Panc1 (cell line): ENCODE data around the gene SPP1. TPM values are rescaled to one million over a fixed set of nuclear protein-coding genes. Genes with fewer than 3 reads are reported as not detected.

ENCODE experiments used
- ATAC-seq: fragments of 200-7000 bp; cut with Tn5 transposase; 2 replicates; pipeline ENCODE4 v1.9.1; 2020; ENCODE audit warnings: mild to moderate bottlenecking, moderate library complexity
- BruUV-seq: library from RNA; stranded (reverse); fragments of 400-500 nt; replicated peaks from 2 replicates; lab custom pipeline; 2021; lab: Mats Ljungman, UMichigan
- CTCF ChIA-PET: fragments of 300-600 bp; sonication (Branson Sonifier 250); formaldehyde crosslinking; loops from one replicate; lab custom pipeline; 2022; ENCODE audit warnings: antibody characterized with exemption; lab: Charles Lee
- POLR2A ChIA-PET: fragments of 300-600 bp; sonication (Branson Sonifier 250); formaldehyde crosslinking; loops from one replicate; lab custom pipeline; 2022; ENCODE audit warnings: antibody characterized with exemption; lab: Charles Lee
- DNase-seq: peaks from one replicate; pipeline ENCODE4 v3.0.0-alpha.2; 2010; ENCODE audit warnings: low read depth, low spot score
- H3K27ac ChIP-seq: 2 replicates; pipeline ENCODE4 v1.5.1; 2011; ENCODE audit warnings: mild to moderate bottlenecking, low read length, inconsistent platforms
- H3K27me3 ChIP-seq: fragments of 200-500 bp; sonication (Bioruptor generic); 2 replicates; pipeline ENCODE4 v1.6.0; 2014; ENCODE audit warnings: low read length, inconsistent platforms; ENCODE audit not compliant: control insufficient read depth, insufficient read depth
- H3K36me3 ChIP-seq: fragments of 200-500 bp; sonication (Bioruptor generic); 2 replicates; pipeline ENCODE4 v1.5.1; 2014; ENCODE audit warnings: inconsistent platforms, mild to moderate bottlenecking, low read length, moderate library complexity; ENCODE audit not compliant: control insufficient read depth, insufficient read depth
- H3K4me1 ChIP-seq: 2 replicates; pipeline ENCODE4 v1.5.1; 2011; ENCODE audit warnings: inconsistent platforms, mild to moderate bottlenecking, low read length, moderate library complexity; ENCODE audit not compliant: control insufficient read depth, insufficient read depth
- H3K4me3 ChIP-seq, 2 experiments: 2 replicates each; pipeline ENCODE4 v1.5.1; 2011 to 2012; ENCODE audit warnings: low read depth in 2 of 2, low read length in 2 of 2, mild to moderate bottlenecking in 2 of 2, inconsistent platforms in 1 of 2, moderate library complexity in 1 of 2
- H3K9me3 ChIP-seq: fragments of 200-500 bp; sonication (Bioruptor generic); 2 replicates; pipeline ENCODE4 v1.5.1; 2014; ENCODE audit warnings: low read depth, mild to moderate bottlenecking, inconsistent platforms, low read length, moderate library complexity; ENCODE audit not compliant: control insufficient read depth, insufficient read depth
- CTCF ChIP-seq: fragments of 450-650 bp; IDR thresholded peaks from 2 replicates; pipeline ENCODE4 v1.5.1; 2017; ENCODE audit warnings: mild to moderate bottlenecking
- POLR2AphosphoS5 ChIP-seq: IDR thresholded peaks from 2 replicates; pipeline ENCODE4 v1.6.1; 2012; ENCODE audit warnings: mild to moderate bottlenecking, low read depth, low read length, moderate library complexity
- REST ChIP-seq, 2 experiments: IDR thresholded peaks; 2 replicates each; pipeline ENCODE4 v1.6.1; 2011 to 2012; ENCODE audit warnings: low read depth in 2 of 2, control low read depth in 1 of 2, low read length in 1 of 2, mild to moderate bottlenecking in 1 of 2, moderate library complexity in 1 of 2; ENCODE audit not compliant: insufficient read depth in 1 of 2
- SIN3A ChIP-seq: IDR thresholded peaks from 2 replicates; pipeline ENCODE4 v1.6.1; 2012; ENCODE audit warnings: low read depth, mild to moderate bottlenecking, low read length, moderate library complexity, borderline replicate concordance; ENCODE audit not compliant: insufficient read depth
- TCF7L2 ChIP-seq: IDR thresholded peaks from 2 replicates; pipeline ENCODE4 v1.6.1; 2011; ENCODE audit warnings: mild to moderate bottlenecking, low read depth, low read length, inconsistent platforms
- in situ Hi-C: cut with HindIII; loops from 2 replicates; pipeline ENCODE4 v1.10.0; 2016; ENCODE audit warnings: low sequenced_read_pairs, low pct_unique_long_range_greater_than_20kb
- intact Hi-C: fragments of 100-400 bp; cut with micrococcal nuclease; formaldehyde crosslinking; loops from one replicate; pipeline ENCODE4 v1.10.0; 2022; ENCODE audit not compliant: unreplicated experiment
- total RNA-seq: library from RNA; stranded (reverse); gene quantifications from one replicate; pipeline ENCODE4 v1.2.1, GENCODE V29; 2021; ENCODE audit not compliant: unreplicated experiment

Gene SPP1
- total RNA-seq, 1 experiment from 2014 or later: 1.6 TPM

GRCh38 chr4:87981486-87981885, 6.0 kb downstream of the SPP1 start:
- ATAC-seq (no peak), DNase-seq (no peak)
- no TSS peak for BruUV-seq
- TF ChIP-seq REST (IDR thresholded peaks at IDR 0.05; ENCODE audit: insufficient read depth in 1 of 2, low read depth in 2 of 2, low read length in 1 of 2) (no peak), SIN3A (no peak), POLR2AphosphoS5 (no peak), TCF7L2 (no peak), CTCF (no peak)
- CTCF ChIA-PET: no interaction called here
- H3K36me3 ChIP-seq: no peaks in the 10 kb centered on the region
- H3K27ac ChIP-seq: no peak overlapping the region
- no peaks in the 10 kb centered on the region for H3K27me3 ChIP-seq
- intact Hi-C loops: no loop called here
- POLR2A ChIA-PET: no interaction called here
- H3K4me1 ChIP-seq: no peaks in the 10 kb centered on the region
- in situ Hi-C loops: no loop called here
- H3K4me3 ChIP-seq: no peak overlapping the region
- no peaks in the 10 kb centered on the region for H3K9me3 ChIP-seq

GRCh38 chr4:87982036-87982435, 6.5 kb downstream of the SPP1 start:
- in situ Hi-C loops: no loop called here

More at GRCh38 chr4:87982036-87982435, 6.5 kb downstream of the SPP1 start:
- Histone ChIP-seq H3K27me3 (no peaks in the 10 kb centered on the region), H3K4me3 (no peak overlapping the region), H3K4me1 (no peaks in the 10 kb centered on the region), H3K36me3 (no peaks in the 10 kb centered on the region), H3K27ac (no peak overlapping the region), H3K9me3 (no peaks in the 10 kb centered on the region)
- DNase-seq: no peak
- no TSS peak for BruUV-seq
- ChIA-PET POLR2A (no interaction called here), CTCF (no interaction called here)
- no peak for TF ChIP-seq TCF7L2
- TF ChIP-seq SIN3A: no peak
- no peak for TF ChIP-seq CTCF
- TF ChIP-seq REST (IDR thresholded peaks at IDR 0.05; ENCODE audit: insufficient read depth in 1 of 2, low read depth in 2 of 2, low read length in 1 of 2): no peak
- intact Hi-C loops: no loop called here
- no peak for ATAC-seq
